Activated CD4-positive, CD25-positive, alpha-beta regulatory T cell (primary cell): ENCODE results near the gene PADI6.
A peak's percentile ranks its signal among the peaks of the same experiment; 100 is the strongest.
"Not testable (repeated sequence)": the region's sequence is repeated elsewhere in the genome, so short reads cannot be mapped to it uniquely, and the experiment has no call there.

ENCODE experiments used
- DNase-seq, 4 experiments: peaks; one replicate each; lab custom pipeline; 2025; lab: John Stamatoyannopoulos, UW

PADI6 gene

GRCh38 chr1:17404034-17404684, 32.2 kb downstream of the PADI6 start:
- DNase-seq: no peak

GRCh38 chr1:17404820-17405219, 32.8 kb downstream of the PADI6 start:
- no peak for DNase-seq

- peak in 3 of 4 experiments; percentile 10 to 13 (median 10) for DNase-seq
Measured at GRCh38 chr1:17405898-17406759, 34.1 kb downstream of the PADI6 start.

GRCh38 chr1:17406760-17407475, 34.9 kb downstream of the PADI6 start:
- not testable (repeated sequence) for DNase-seq

- not testable (repeated sequence) for DNase-seq
Measured at GRCh38 chr1:17407786-17408514, 36.0 kb downstream of the PADI6 start.

- DNase-seq: no peak
Measured at GRCh38 chr1:17409391-17409811, 37.4 kb downstream of the PADI6 start.

- DNase-seq: no peak
Measured at GRCh38 chr1:17412093-17412870, 40.3 kb downstream of the PADI6 start.

GRCh38 chr1:17414022-17414421, 42.0 kb downstream of the PADI6 start:
- DNase-seq: no peak

- no peak for DNase-seq
Measured at GRCh38 chr1:17416389-17416788, 44.4 kb downstream of the PADI6 start.

GRCh38 chr1:17419626-17420328, 47.8 kb downstream of the PADI6 start:
- peak; percentile 39 to 55 (median 46) for DNase-seq

- no peak for DNase-seq
Measured at GRCh38 chr1:17420391-17420918, 48.5 kb downstream of the PADI6 start.

GRCh38 chr1:17422461-17422860, 50.5 kb downstream of the PADI6 start:
- DNase-seq: no peak

- no peak for DNase-seq
Measured at GRCh38 chr1:17423781-17424245, 51.8 kb downstream of the PADI6 start.

- DNase-seq: no peak
Measured at GRCh38 chr1:17425806-17426600, 54.0 kb downstream of the PADI6 start.

- no peak for DNase-seq
Measured at GRCh38 chr1:17427696-17428660, 56.0 kb downstream of the PADI6 start.

- DNase-seq: no peak
Measured at GRCh38 chr1:17429183-17429582, 57.2 kb downstream of the PADI6 start.

- DNase-seq: no peak
Measured at GRCh38 chr1:17432412-17432811, 60.4 kb downstream of the PADI6 start.

GRCh38 chr1:17433261-17433660, 61.3 kb downstream of the PADI6 start:
- no peak for DNase-seq
